Endodermal cell (in vitro differentiated cells): Measurements from ENCODE around the gene SNX3. TPM values are rescaled to one million over a fixed set of nuclear protein-coding genes. Genes with fewer than 3 reads are reported as not detected.

ENCODE experiments used
- DNase-seq: peaks from one replicate; pipeline ENCODE4 v3.0.0-alpha.2; 2017
- H3K27ac ChIP-seq: 2 replicates; pipeline ENCODE4 v1.5.1; 2013; ENCODE audit warnings: mild to moderate bottlenecking, low read depth, low read length, moderate library complexity
- H3K27me3 ChIP-seq: 2 replicates; pipeline ENCODE4 v1.6.1; 2013; ENCODE audit warnings: mild to moderate bottlenecking, low read length, moderate library complexity; ENCODE audit not compliant: insufficient read depth, control insufficient read depth, poor library complexity, severe bottlenecking
- H3K36me3 ChIP-seq: 2 replicates; pipeline ENCODE4 v1.7.0; 2013; ENCODE audit warnings: mild to moderate bottlenecking, low read length, moderate library complexity; ENCODE audit not compliant: control insufficient read depth, insufficient read depth
- H3K4me1 ChIP-seq: one replicate; pipeline ENCODE4 v1.7.0; 2013; ENCODE audit warnings: low read length; ENCODE audit not compliant: control insufficient read depth, insufficient read depth
- H3K4me3 ChIP-seq: 2 replicates; pipeline ENCODE4 v1.5.1; 2013; ENCODE audit warnings: mild to moderate bottlenecking, low read length, moderate library complexity
- H3K9ac ChIP-seq: 2 replicates; pipeline ENCODE4 v1.6.1; 2013; ENCODE audit warnings: mild to moderate bottlenecking, low read length, moderate library complexity; ENCODE audit not compliant: poor library complexity, severe bottlenecking; ENCODE audit errors: extremely low read depth
- H3K9me3 ChIP-seq: 2 replicates; pipeline ENCODE4 v1.6.1; 2013; ENCODE audit warnings: mild to moderate bottlenecking, low read length, moderate library complexity; ENCODE audit not compliant: control insufficient read depth
- H3K27ac Mint-ChIP-seq: 2 replicates; pipeline ENCODE4 v1.8.0; 2020; ENCODE audit warnings: mixed read lengths
- H3K27me3 Mint-ChIP-seq: 2 replicates; pipeline ENCODE4 v1.8.0; 2021; ENCODE audit warnings: mild to moderate bottlenecking, mixed read lengths; ENCODE audit not compliant: insufficient read depth
- H3K36me3 Mint-ChIP-seq: 2 replicates; pipeline ENCODE4 v1.8.0; 2020; ENCODE audit warnings: low read depth, mixed read lengths
- H3K4me1 Mint-ChIP-seq: 2 replicates; pipeline ENCODE4 v1.8.0; 2020; ENCODE audit warnings: mixed read lengths
- H3K4me3 Mint-ChIP-seq: 2 replicates; pipeline ENCODE4 v1.8.0; 2020; ENCODE audit warnings: mild to moderate bottlenecking, moderate library complexity, mixed read lengths
- H3K9me3 Mint-ChIP-seq: 2 replicates; pipeline ENCODE4 v1.8.0; 2020; ENCODE audit warnings: mild to moderate bottlenecking, mixed read lengths
- CTCF ChIP-seq: fragments of 200-600 bp; sonication (generic); conservative IDR thresholded peaks from 2 replicates; pipeline ENCODE4 v1.5.0; 2021; ENCODE audit warnings: antibody characterized with exemption, mild to moderate bottlenecking
- WGBS, 2 experiments: methylation state at CpG; one replicate each; pipeline versions ENCODE4 v1.1.5 to v1.1.7; 2013; ENCODE audit warnings: missing lambda C conversion rate in 2 of 2, mixed read lengths in 1 of 2; ENCODE audit not compliant: insufficient coverage in 1 of 2, insufficient read length in 1 of 2; 5-methylcytosine and 5-hydroxymethylcytosine counted together
- total RNA-seq, 2 donors: library from RNA; stranded (reverse); fragmentation: NEBNext Ultra II Directional in 1 of 2; extraction: Animal tissue kit (Norgen Biotek cat#: 25700) in 1 of 2; gene quantifications; 2 replicates in 1 of 2; 3 replicates in 1 of 2; pipeline ENCODE4 v1.2.1, GENCODE V29; 2021

Gene SNX3
- total RNA-seq, 2 donors from 2014 or later, result 79.2 TPM

DNA sequence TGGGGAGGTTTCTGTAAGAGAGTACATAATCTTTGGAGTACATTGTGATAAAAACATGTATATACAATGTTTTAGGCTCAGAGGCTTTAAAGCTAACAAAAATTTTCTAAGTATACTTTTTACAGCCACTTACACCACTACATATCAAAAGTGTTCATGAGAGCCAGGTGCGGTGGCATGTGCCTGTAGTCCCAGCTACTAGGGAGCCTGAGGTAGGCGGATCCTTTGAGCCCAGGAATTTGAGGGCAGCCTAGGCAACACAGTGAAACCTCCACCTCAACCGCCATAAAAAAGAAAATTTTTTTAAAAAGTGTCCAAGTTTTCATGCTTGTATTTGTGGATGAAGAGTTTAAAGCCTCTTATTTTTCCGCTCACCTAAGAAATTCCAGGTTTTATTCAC lies 22.5 kb downstream of the SNX3 start:
- TF ChIP-seq CTCF, result no peak
- Mint-ChIP-seq H3K4me1 (peaks cover 19% of the 10 kb centered on the region), H3K36me3 (peaks cover 38% of the 10 kb centered on the region), H3K4me3 (no peak overlapping the region), H3K27me3 (peaks cover 13% of the 10 kb centered on the region), H3K9me3 (peaks cover 2% of the 10 kb centered on the region), H3K27ac (no peak overlapping the region)
- Histone ChIP-seq H3K4me1 (no peaks in the 10 kb centered on the region), H3K27ac (no peak overlapping the region), H3K4me3 (no peak overlapping the region), H3K9ac (no peak overlapping the region), H3K36me3 (peaks cover 37% of the 10 kb centered on the region), H3K27me3 (no peaks in the 10 kb centered on the region), H3K9me3 (no peaks in the 10 kb centered on the region)
- DNase-seq, result no peak
- WGBS, 2 experiments, result 93 to 97% methylated on average over 2 to 4 of the region's 4 CpGs

DNA sequence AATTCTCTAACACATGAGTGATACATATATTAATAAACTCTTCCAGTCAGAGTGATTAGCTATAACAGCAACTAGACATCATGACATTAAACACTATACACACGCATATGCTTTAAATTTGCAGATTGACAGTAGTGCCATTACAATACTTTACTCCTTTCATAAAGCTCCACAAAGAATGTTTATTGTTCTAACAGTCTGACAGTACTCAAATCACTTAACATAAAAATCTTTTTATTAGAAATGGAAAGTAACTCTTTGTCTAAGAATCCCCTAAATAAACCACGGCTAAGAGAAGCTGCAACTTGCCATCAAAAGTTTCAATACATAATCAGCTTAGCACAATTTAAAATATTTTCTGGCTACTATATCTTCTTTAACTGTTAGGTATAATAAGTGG lies 24.0 kb downstream of the SNX3 start:
- Histone ChIP-seq H3K36me3 (peaks cover 37% of the 10 kb centered on the region), H3K27ac (no peak overlapping the region), H3K4me1 (no peaks in the 10 kb centered on the region), H3K27me3 (no peaks in the 10 kb centered on the region), H3K9me3 (no peaks in the 10 kb centered on the region), H3K4me3 (no peak overlapping the region), H3K9ac (no peak overlapping the region)
- no peak overlapping the region for H3K27ac Mint-ChIP-seq
- no peak overlapping the region for H3K4me3 Mint-ChIP-seq
- TF ChIP-seq CTCF, result no peak
- H3K27me3 Mint-ChIP-seq, result peaks cover 13% of the 10 kb centered on the region
- DNase-seq, result no peak
- 64 to 100% methylated on average over 1 to 2 of the region's 2 CpGs for WGBS, 2 experiments
- peaks cover 2% of the 10 kb centered on the region for H3K9me3 Mint-ChIP-seq
- peaks cover 8% of the 10 kb centered on the region for H3K4me1 Mint-ChIP-seq
- H3K36me3 Mint-ChIP-seq, result peaks cover 34% of the 10 kb centered on the region

DNA sequence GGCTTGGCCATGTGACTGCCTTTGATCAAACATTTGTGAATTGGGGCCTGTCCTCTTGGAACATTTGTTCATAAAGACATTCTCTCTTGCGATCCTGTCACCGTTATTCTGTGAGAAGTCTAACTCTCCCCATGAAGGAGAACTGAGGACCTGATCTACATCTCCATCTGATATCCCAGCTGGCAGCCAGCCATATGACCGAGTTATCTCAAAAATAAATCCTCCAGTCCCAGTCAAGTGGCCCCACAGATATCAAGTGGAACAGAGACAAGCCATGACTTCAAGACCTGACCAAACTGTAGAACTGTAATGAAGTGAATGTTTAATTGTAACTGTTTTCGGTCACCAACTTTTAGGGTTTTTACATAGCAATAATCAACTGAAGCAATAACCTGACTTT lies 25.7 kb downstream of the SNX3 start:
- no peaks in the 10 kb centered on the region for H3K4me1 ChIP-seq
- H3K27me3 ChIP-seq, result no peaks in the 10 kb centered on the region
- H3K9me3 Mint-ChIP-seq, result no peaks in the 10 kb centered on the region
- DNase-seq, result no peak
- peaks cover 31% of the 10 kb centered on the region for H3K36me3 Mint-ChIP-seq
- peaks cover 3% of the 10 kb centered on the region for H3K27me3 Mint-ChIP-seq
- no peak overlapping the region for H3K4me3 Mint-ChIP-seq
- no peak overlapping the region for H3K9ac ChIP-seq
- TF ChIP-seq CTCF, result no peak
- 96 to 100% methylated on average over 3 to 4 of the region's 4 CpGs for WGBS, 2 experiments
- no peak overlapping the region for H3K4me3 ChIP-seq
- H3K27ac ChIP-seq, result no peak overlapping the region
- H3K27ac Mint-ChIP-seq, result no peak overlapping the region
- H3K4me1 Mint-ChIP-seq, result no peaks in the 10 kb centered on the region
- H3K36me3 ChIP-seq, result peaks cover 31% of the 10 kb centered on the region
- no peaks in the 10 kb centered on the region for H3K9me3 ChIP-seq
